AG04450 (cell line): ENCODE measurements around the gene ZNF577. TPM values are rescaled to one million over a fixed set of nuclear protein-coding genes. Genes with fewer than 3 reads are reported as not detected.
A peak's percentile ranks its signal among the peaks of the same experiment; 100 is the strongest.

ENCODE experiments used
- CTCF ChIA-PET: fragments of 300-600, 350-600 bp; formaldehyde crosslinking; extraction: SDS; loops from one replicate; lab custom pipeline; 2022; ENCODE audit warnings: antibody characterized with exemption, inconsistent platforms; lab: Charles Lee
- POLR2A ChIA-PET: fragments of 350-600 bp; formaldehyde crosslinking; extraction: SDS; loops from one replicate; lab custom pipeline; 2021; ENCODE audit warnings: antibody characterized with exemption, inconsistent platforms; lab: Yijun Ruan, JAX
- DNase-seq: peaks from one replicate; pipeline ENCODE4 v3.0.0-alpha.2; 2011; ENCODE audit warnings: low read depth, low spot score
- H3K27ac ChIP-seq: one replicate; pipeline ENCODE4 v1.5.1; 2012; ENCODE audit warnings: low read depth, low read length, control low read depth
- H3K27me3 ChIP-seq: one replicate; pipeline ENCODE4 v1.6.0; 2012; ENCODE audit warnings: low read length; ENCODE audit not compliant: control insufficient read depth, insufficient read depth
- H3K4me3 ChIP-seq: 2 replicates; pipeline ENCODE4 v1.5.1; 2011; ENCODE audit warnings: mild to moderate bottlenecking, low read depth, low read length, control low read depth
- H3K9me3 ChIP-seq: 2 replicates; pipeline ENCODE4 v1.5.1; 2012; ENCODE audit warnings: low read length; ENCODE audit not compliant: control insufficient read depth, insufficient read depth
- polyA plus RNA-seq: library from polyadenylated mRNA; depleted of rRNA; stranded (reverse); fragments of >200 nt; gene quantifications from 2 replicates; pipeline ENCODE4 v1.2.3, GENCODE V29; 2011
- TF ChIP-seq, protein P1 (sequence below): IDR thresholded peaks from 2 replicates; pipeline ENCODE4 v1.5.1; 2011; ENCODE audit warnings: low read depth, low read length, control low read depth, inconsistent platforms

Gene ZNF577
- polyA plus RNA-seq, 1 experiment: 7.3 TPM

- DNase-seq: no peak
- no peaks in the 10 kb centered on the region for H3K27me3 ChIP-seq
- H3K9me3 ChIP-seq: peaks cover 17% of the 10 kb centered on the region
- H3K27ac ChIP-seq: no peak overlapping the region
- H3K4me3 ChIP-seq: no peak overlapping the region
- POLR2A ChIA-PET: no interaction called here
- CTCF ChIA-PET: no interaction called here
- TF ChIP-seq, protein P1, sequence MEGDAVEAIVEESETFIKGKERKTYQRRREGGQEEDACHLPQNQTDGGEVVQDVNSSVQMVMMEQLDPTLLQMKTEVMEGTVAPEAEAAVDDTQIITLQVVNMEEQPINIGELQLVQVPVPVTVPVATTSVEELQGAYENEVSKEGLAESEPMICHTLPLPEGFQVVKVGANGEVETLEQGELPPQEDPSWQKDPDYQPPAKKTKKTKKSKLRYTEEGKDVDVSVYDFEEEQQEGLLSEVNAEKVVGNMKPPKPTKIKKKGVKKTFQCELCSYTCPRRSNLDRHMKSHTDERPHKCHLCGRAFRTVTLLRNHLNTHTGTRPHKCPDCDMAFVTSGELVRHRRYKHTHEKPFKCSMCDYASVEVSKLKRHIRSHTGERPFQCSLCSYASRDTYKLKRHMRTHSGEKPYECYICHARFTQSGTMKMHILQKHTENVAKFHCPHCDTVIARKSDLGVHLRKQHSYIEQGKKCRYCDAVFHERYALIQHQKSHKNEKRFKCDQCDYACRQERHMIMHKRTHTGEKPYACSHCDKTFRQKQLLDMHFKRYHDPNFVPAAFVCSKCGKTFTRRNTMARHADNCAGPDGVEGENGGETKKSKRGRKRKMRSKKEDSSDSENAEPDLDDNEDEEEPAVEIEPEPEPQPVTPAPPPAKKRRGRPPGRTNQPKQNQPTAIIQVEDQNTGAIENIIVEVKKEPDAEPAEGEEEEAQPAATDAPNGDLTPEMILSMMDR: no peak
Observed at GRCh38 chr19:51905206-51905605, 17.5 kb upstream of the ZNF577 start.

- POLR2A ChIA-PET: no interaction called here
- TF ChIP-seq, protein P1: no peak
- Histone ChIP-seq H3K27me3 (no peaks in the 10 kb centered on the region), H3K27ac (no peak within 1 kb of the TSS), H3K9me3 (peaks cover 19% of the 10 kb centered on the region), H3K4me3 (peak within 1 kb of the TSS; percentile 82)
- CTCF ChIA-PET: no interaction called here
- DNase-seq: peak; percentile 62
Observed at GRCh38 chr19:51904331-51905165, 16.8 kb upstream of the ZNF577 start, which contains the start of gene ZNF649. Gene ZNF649, minus strand, starts transcription at chr19:51905017. Its CDS starts 4,910 bp downstream, at chr19:51900107.

DNA sequence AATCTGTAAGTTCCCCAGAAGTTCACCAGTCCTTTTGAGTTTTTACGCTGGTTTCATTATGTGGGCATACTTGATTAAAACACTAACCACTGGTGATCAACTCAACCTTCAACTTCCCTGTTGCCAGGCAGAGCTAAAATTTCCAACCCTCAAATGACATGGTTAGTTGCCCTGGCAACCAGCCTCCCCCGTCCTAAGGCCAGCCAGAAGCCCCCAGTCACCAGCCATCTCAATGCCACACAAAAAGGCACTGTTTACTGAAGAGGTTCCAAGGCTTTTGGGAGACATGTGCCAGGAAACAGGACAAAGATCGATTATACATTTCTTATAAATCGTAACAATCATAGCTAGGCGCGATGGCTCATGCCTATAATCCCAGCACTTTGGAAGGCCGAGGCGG is 15.4 kb upstream of the ZNF577 start:
- TF ChIP-seq, protein P1: no peak
- Histone ChIP-seq H3K27ac (no peak overlapping the region), H3K9me3 (peaks cover 26% of the 10 kb centered on the region), H3K27me3 (no peaks in the 10 kb centered on the region), H3K4me3 (no peak overlapping the region)
- POLR2A ChIA-PET: interaction anchor here (0.7 kb wide), 1 partner anchor 15 kb away, joined by 4 read pairs; the partner anchor contains the start of gene ZNF577
- CTCF ChIA-PET: interaction anchor here (0.6 kb wide), 1 partner anchor 623 kb away, joined by 4 read pairs; no protein-coding TSS in a partner anchor
- no peak for DNase-seq

DNA sequence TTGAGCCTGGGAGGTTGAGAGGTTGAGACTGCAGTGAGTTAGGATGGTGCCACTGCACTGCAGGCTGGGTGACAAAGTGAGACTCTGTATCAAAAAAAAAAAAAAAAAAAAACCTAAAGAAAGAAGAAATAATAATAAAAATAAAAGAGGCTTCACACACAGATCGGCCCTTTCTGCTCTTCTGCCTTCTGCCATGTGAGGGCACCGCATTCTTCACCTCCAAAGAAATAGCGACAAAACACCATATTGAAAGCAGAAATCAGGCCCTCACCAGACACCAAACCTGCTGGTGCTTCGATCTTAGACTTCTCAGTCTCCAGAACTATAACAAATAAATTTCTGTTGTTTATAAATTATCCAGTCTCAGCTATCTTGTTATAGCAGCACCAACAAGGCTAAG is 14.1 kb upstream of the ZNF577 start:
- Histone ChIP-seq H3K4me3 (no peak overlapping the region), H3K27ac (no peak overlapping the region), H3K9me3 (peaks cover 29% of the 10 kb centered on the region), H3K27me3 (no peaks in the 10 kb centered on the region)
- CTCF ChIA-PET: interaction anchor here (0.7 kb wide), 1 partner anchor 661 kb away, joined by 4 read pairs; no protein-coding TSS in a partner anchor
- POLR2A ChIA-PET: no interaction called here
- TF ChIP-seq, protein P1: no peak
- DNase-seq: no peak

DNA sequence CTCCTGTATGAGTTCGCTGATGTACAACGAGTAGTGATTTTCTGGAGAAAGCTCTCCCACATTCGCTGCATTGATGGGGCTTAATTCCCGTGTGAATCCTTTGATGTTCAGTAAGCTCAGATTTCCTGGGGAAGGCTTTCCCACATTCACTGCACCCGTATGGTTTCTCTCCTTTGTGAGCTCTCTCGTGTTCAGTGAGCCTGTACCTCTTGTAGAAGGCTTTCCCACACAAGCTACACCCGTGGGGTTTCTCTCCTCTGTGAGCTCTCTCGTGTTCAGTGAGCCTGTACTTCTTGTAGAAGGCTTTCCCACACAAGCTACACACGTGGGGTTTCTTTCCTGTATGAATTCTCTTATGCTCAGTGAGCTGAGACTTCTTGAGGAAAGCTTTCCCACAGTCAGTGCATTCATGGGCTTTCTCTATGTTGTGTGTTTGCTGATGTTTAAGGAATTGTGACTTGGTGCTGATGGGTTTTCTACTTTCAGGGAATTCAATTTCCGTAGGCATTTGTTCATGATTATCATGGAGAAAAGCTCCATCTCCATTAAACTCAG is 3.5 kb upstream of the ZNF577 start:
- POLR2A ChIA-PET: no interaction called here
- Histone ChIP-seq H3K27ac (no peak overlapping the region), H3K27me3 (no peaks in the 10 kb centered on the region), H3K9me3 (peaks cover 35% of the 10 kb centered on the region), H3K4me3 (no peak overlapping the region)
- TF ChIP-seq, protein P1: no peak
- CTCF ChIA-PET: no interaction called here
- no peak for DNase-seq
